Heart left ventricle (tissue), 16 donors: Measurements from ENCODE around the gene RNF13. TPM values are rescaled to one million over a fixed set of nuclear protein-coding genes. Genes with fewer than 3 reads are reported as not detected.
"Not testable (repeated sequence)": the region's sequence is repeated elsewhere in the genome, so short reads cannot be mapped to it uniquely, and the experiment has no call there.

ENCODE experiments used
- ATAC-seq, 4 donors: fragments of 200-7000 bp; cut with Tn5 transposase; one replicate each; pipeline ENCODE4 v1.9.1; 2020 to 2022; ENCODE audit warnings: moderate library complexity in 4 of 4, mild to moderate bottlenecking in 3 of 4, moderate number of reproducible peaks in 1 of 4
- DNase-seq, 5 donors: peaks; one replicate each; pipeline ENCODE4 v3.0.0-alpha.2; 2020
- H3K27ac ChIP-seq, 12 donors: fragments of 200-600 bp; sonication (generic) in 4 of 12; one replicate each; pipeline versions ENCODE4 v1.5.0 to v1.8.0; 2016 to 2022; ENCODE audit warnings: mild to moderate bottlenecking in 2 of 12
- H3K27me3 ChIP-seq, 9 donors: fragments of 200-600 bp; sonication (generic) in 2 of 9; one replicate each; pipeline versions ENCODE4 v1.5.1 to v1.8.0; 2016 to 2022; ENCODE audit warnings: mild to moderate bottlenecking in 3 of 9
- H3K36me3 ChIP-seq, 9 donors: fragments of 200-600 bp; sonication (generic) in 2 of 9; one replicate each; pipeline versions ENCODE4 v1.5.0 to v1.8.0; 2018 to 2022; ENCODE audit warnings: mild to moderate bottlenecking in 2 of 9
- H3K4me1 ChIP-seq, 12 donors: fragments of 200-600 bp; sonication (generic) in 4 of 12; one replicate each; pipeline versions ENCODE4 v1.5.0 to v1.8.0; 2016 to 2022; ENCODE audit warnings: mild to moderate bottlenecking in 3 of 12
- H3K4me3 ChIP-seq, 12 donors: fragments of 200-600 bp; sonication (generic) in 4 of 12; one replicate each; pipeline versions ENCODE4 v1.5.0 to v1.8.0; 2017 to 2022; ENCODE audit warnings: mild to moderate bottlenecking in 9 of 12, moderate library complexity in 4 of 12
- H3K9me3 ChIP-seq, 12 donors: fragments of 200-600 bp; sonication (generic) in 4 of 12; one replicate each; pipeline versions ENCODE4 v1.5.0 to v1.8.0; 2016 to 2022; ENCODE audit warnings: mild to moderate bottlenecking in 1 of 12
- POLR2A ChIP-seq, 2 donors: fragments of 450-650 bp; IDR thresholded peaks; one replicate each; pipeline ENCODE4 v1.6.1; 2017; ENCODE audit warnings: antibody characterized with exemption in 2 of 2, mild to moderate bottlenecking in 2 of 2, moderate library complexity in 2 of 2
- WGBS, 4 donors: extraction: QIAGEN DNeasy Blood & Tissue Kit in 2 of 4; methylation state at CpG; one replicate each; pipeline versions ENCODE4 v1.1.5 to v1.1.7; 2013 to 2018; 5-methylcytosine and 5-hydroxymethylcytosine counted together
- intact Hi-C, 10 donors: fragments of 100-400 bp; cut with DNase I; formaldehyde crosslinking; loops; one replicate each; pipeline versions ENCODE4 v1.11.1 to v1.14.2; 2022
- polyA plus RNA-seq, 2 donors: library from polyadenylated mRNA; stranded (reverse); fragments of 200-250 nt; gene quantifications; one replicate each; pipeline ENCODE4 v1.2.3, GENCODE V29; 2013
- total RNA-seq, 9 donors: library from RNA; depleted of rRNA in 2 of 9; stranded (reverse); fragments of >200 nt in 2 of 9; fragmentation: NEBNext Ultra II Directional in 3 of 9; extraction: Animal tissue kit (Norgen Biotek cat#: 25700) in 3 of 9; gene quantifications; one replicate each; pipeline versions ENCODE4 v1.1.0 to v1.2.4, GENCODE V29; 2016 to 2023
- TF ChIP-seq, protein P1 (sequence below), 12 donors: fragments of 200-600 bp; sonication (generic) in 4 of 12; IDR thresholded peaks; one replicate each; pipeline versions ENCODE4 v1.5.0 to v1.8.0; 2018 to 2022; ENCODE audit warnings: antibody characterized with exemption in 12 of 12, mild to moderate bottlenecking in 5 of 12
- donor health status: ischemic (EF 13 %, LVEDD 7.1; RV severe dilation, severe dysfunction).
- donor health status: healthy with polysubstance abuse.
- donor health status: DM: no; HTN: yes; CAD: no.
- donor health status: DM: no; HTN: no; CAD: no.
- donor health status: ischemic (EF 25% LVEDD 6.9; RV normal size, moderate dysfunction).
- donor health status: ischemic (EF 25% LVEDD 5.7; RV mildly dilated, moderate dysfunction).
- donor health status: healthy.
- donor health status: DM: yes; HTN: yes; CAD: no.
- donor health status: ischemic (EF 35%, LVEDD 5.7; RV mildly dilated, moderate dysfunction).
- donor health status: nonischemic (EF 11% LVEDD 7.7; RV severe dilation, severe dysfunction).
- donor health status: DM: yes; HTN: yes; CAD: no.
- donor health status: PGD.
- donor health status: ischemic (EF 29% LVEDD 5.4; RV normal size, mild dysfunction).
- donor health status: nonischemic (EF 23%, LVEDD 6.1; RV moderate dilation, normal function).

RNF13 gene
- total and polyA plus RNA-seq, 11 donors = 21.4 to 77.6 (median 55.1) TPM

DNA sequence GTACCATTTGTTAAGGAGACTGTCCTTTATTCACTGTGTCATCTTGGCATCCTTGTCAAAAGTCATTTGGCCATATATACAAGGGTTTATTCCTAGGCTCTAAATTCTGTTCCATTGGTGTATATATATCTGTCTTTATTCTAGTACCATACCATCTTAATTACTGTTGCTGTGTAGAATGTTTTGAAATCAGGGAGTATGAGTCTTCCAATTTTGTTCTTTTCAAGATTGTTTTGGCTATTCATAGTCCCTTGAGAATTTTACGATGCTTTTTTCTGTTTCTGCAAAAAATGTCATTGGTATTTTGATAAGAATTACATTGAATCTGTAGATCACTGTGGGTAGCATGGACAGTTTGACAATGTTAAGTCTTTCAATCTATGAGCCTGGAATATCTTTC, 128.9 kb downstream of the RNF13 start:
- DNase-seq (no peak), ATAC-seq (no peak)
- intact Hi-C loops = no loop called here
- Histone ChIP-seq H3K9me3 (peaks cover 0 to 8% (median 0%) of the 10 kb centered on the region in 12 donors), H3K27ac (no peak overlapping the region), H3K36me3 (peaks cover 0 to 8% (median 0%) of the 10 kb centered on the region in 9 donors), H3K27me3 (no peaks in the 10 kb centered on the region), H3K4me3 (no peak overlapping the region), H3K4me1 (peaks cover 0 to 28% (median 10%) of the 10 kb centered on the region in 12 donors)
- TF ChIP-seq POLR2A (IDR thresholded peaks at IDR 0.05) = no peak
- TF ChIP-seq, protein P1, sequence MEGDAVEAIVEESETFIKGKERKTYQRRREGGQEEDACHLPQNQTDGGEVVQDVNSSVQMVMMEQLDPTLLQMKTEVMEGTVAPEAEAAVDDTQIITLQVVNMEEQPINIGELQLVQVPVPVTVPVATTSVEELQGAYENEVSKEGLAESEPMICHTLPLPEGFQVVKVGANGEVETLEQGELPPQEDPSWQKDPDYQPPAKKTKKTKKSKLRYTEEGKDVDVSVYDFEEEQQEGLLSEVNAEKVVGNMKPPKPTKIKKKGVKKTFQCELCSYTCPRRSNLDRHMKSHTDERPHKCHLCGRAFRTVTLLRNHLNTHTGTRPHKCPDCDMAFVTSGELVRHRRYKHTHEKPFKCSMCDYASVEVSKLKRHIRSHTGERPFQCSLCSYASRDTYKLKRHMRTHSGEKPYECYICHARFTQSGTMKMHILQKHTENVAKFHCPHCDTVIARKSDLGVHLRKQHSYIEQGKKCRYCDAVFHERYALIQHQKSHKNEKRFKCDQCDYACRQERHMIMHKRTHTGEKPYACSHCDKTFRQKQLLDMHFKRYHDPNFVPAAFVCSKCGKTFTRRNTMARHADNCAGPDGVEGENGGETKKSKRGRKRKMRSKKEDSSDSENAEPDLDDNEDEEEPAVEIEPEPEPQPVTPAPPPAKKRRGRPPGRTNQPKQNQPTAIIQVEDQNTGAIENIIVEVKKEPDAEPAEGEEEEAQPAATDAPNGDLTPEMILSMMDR (IDR thresholded peaks at IDR 0.05) = no peak
- WGBS, 4 donors = 67 to 77% (median 73%) methylated on average over 1 of the region's 1 CpG

DNA sequence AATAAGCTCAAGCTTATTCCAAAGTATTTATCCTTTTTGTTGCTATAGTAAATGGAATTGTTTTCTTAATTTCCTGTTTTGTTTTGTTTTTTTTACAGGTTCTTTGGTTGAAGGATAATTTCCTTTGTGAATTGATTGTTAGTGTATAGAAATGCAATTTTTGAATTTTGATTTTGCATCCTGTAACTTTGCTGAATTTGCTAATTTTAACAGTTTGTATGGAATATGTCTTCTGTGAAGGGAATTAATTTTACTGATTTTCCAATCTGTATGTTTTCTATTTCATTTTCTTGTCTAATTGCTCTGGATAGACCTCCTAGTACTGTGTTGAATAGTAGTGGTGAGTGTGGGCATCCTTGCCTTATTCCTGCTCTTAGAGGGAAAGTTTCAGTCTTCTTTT, 129.4 kb downstream of the RNF13 start:
- peaks cover 0 to 30% (median 9%) of the 10 kb centered on the region in 12 donors for H3K4me1 ChIP-seq
- no peak overlapping the region for H3K27ac ChIP-seq
- H3K4me3 ChIP-seq = no peak overlapping the region
- peaks cover 0 to 8% (median 0%) of the 10 kb centered on the region in 12 donors for H3K9me3 ChIP-seq
- peaks cover 0 to 8% (median 0%) of the 10 kb centered on the region in 9 donors for H3K36me3 ChIP-seq
- TF ChIP-seq, protein P1 (IDR thresholded peaks at IDR 0.05) = no peak
- no peak for TF ChIP-seq POLR2A (IDR thresholded peaks at IDR 0.05)
- ATAC-seq = no peak
- DNase-seq = no peak
- intact Hi-C loops = no loop called here
- no peaks in the 10 kb centered on the region for H3K27me3 ChIP-seq

- H3K4me3 ChIP-seq, H3K27me3 ChIP-seq, DNase-seq, intact Hi-C loops, H3K27ac ChIP-seq, ATAC-seq, H3K9me3 ChIP-seq: not testable (repeated sequence)
- Histone ChIP-seq H3K36me3 (peaks cover 0 to 13% (median 4%) of the 10 kb centered on the region in 9 donors), H3K4me1 (peaks cover 0 to 25% (median 6%) of the 10 kb centered on the region in 12 donors)
- WGBS, 4 donors = 94 to 99% (median 96%) methylated on average over 3 of the region's 3 CpGs
These were observed 131.0 kb downstream of the RNF13 start for GRCh38 chr3:149943966-149944365.

- Histone ChIP-seq H3K27me3 (no peaks in the 10 kb centered on the region), H3K9me3 (peaks cover 0 to 8% (median 0%) of the 10 kb centered on the region in 12 donors), H3K4me1 (peaks cover 0 to 12% (median 3%) of the 10 kb centered on the region in 12 donors), H3K27ac (no peak overlapping the region), H3K36me3 (peaks cover 0 to 8% (median 3%) of the 10 kb centered on the region in 9 donors), H3K4me3 (no peak overlapping the region)
- TF ChIP-seq POLR2A (IDR thresholded peaks at IDR 0.05) = no peak
- TF ChIP-seq, protein P1 (IDR thresholded peaks at IDR 0.05) = no peak
- 96 to 98% (median 98%) methylated on average over 7 of the region's 7 CpGs for WGBS, 4 donors
- ATAC-seq = no peak
- DNase-seq = no peak
- intact Hi-C loops = no loop called here
These were observed 134.2 kb downstream of the RNF13 start for GRCh38 chr3:149947231-149947630.

DNA sequence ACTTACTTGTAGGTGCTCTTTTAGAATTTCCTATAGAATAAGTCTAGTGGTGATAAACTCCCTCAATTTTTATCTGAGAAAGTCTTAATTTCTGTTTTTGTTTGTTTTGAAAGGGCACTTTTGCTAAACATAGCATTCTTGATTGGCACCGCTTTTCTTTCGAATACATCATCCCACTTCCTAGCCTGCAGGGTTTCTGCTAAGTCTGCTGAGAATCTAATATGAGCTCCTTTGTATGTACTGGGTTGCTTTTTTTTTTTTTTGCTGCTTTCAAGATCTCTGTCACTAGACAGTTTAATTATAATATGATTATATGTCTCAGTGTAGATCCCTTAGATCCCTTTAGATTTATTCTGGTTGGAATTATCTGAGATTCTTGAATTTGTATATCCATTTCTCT, 136.2 kb downstream of the RNF13 start:
- no peak for ATAC-seq
- 96 to 99% (median 97%) methylated on average over 2 of the region's 2 CpGs for WGBS, 4 donors
- H3K4me3 ChIP-seq = no peak overlapping the region
- no peak overlapping the region for H3K27ac ChIP-seq
- H3K36me3 ChIP-seq = peaks cover 0 to 8% (median 4%) of the 10 kb centered on the region in 9 donors
- peaks cover 0 to 5% (median 0%) of the 10 kb centered on the region in 12 donors for H3K9me3 ChIP-seq
- no peak for DNase-seq
- intact Hi-C loops = no loop called here
- peaks cover 0 to 19% (median 3%) of the 10 kb centered on the region in 12 donors for H3K4me1 ChIP-seq
- no peak for TF ChIP-seq POLR2A (IDR thresholded peaks at IDR 0.05)
- TF ChIP-seq, protein P1 (IDR thresholded peaks at IDR 0.05) = no peak
- H3K27me3 ChIP-seq = no peaks in the 10 kb centered on the region
